ENCODE measurements around the gene ABHD2.

ABHD2 gene

GRCh38 chr15:89098281-89098680 lies 10.0 kb downstream of the ABHD2 start:
- DNase-seq (ENCODE audit: low read depth in 2 of 2) = no peak

GRCh38 chr15:89099968-89100367 lies 11.7 kb downstream of the ABHD2 start:
- no peak for DNase-seq (ENCODE audit: low read depth in 2 of 2)

GRCh38 chr15:89101302-89102193 lies 13.3 kb downstream of the ABHD2 start:
- no peak for DNase-seq (ENCODE audit: low read depth in 2 of 2)

- DNase-seq (ENCODE audit: low read depth in 2 of 2) = no peak
Observed at GRCh38 chr15:89103481-89104171, 15.4 kb downstream of the ABHD2 start.

GRCh38 chr15:89104172-89104564 lies 15.9 kb downstream of the ABHD2 start:
- DNase-seq (ENCODE audit: low read depth in 2 of 2) = no peak

- no peak for DNase-seq (ENCODE audit: low read depth in 2 of 2)
Observed at GRCh38 chr15:89105147-89105546, 16.9 kb downstream of the ABHD2 start.

GRCh38 chr15:89106200-89106599 lies 17.9 kb downstream of the ABHD2 start:
- no peak for DNase-seq (ENCODE audit: low read depth in 2 of 2)

GRCh38 chr15:89107984-89108383 lies 19.7 kb downstream of the ABHD2 start:
- DNase-seq (ENCODE audit: low read depth in 2 of 2) = no peak

GRCh38 chr15:89108835-89109234 lies 20.6 kb downstream of the ABHD2 start:
- no peak for DNase-seq (ENCODE audit: low read depth in 2 of 2)

GRCh38 chr15:89109238-89109637 lies 21.0 kb downstream of the ABHD2 start:
- DNase-seq (ENCODE audit: low read depth in 2 of 2) = no peak

- DNase-seq (ENCODE audit: low read depth in 2 of 2) = no peak
Observed at GRCh38 chr15:89110060-89110459, 21.8 kb downstream of the ABHD2 start.

GRCh38 chr15:89111352-89111751 lies 23.1 kb downstream of the ABHD2 start:
- no peak for DNase-seq (ENCODE audit: low read depth in 2 of 2)

- DNase-seq (ENCODE audit: low read depth in 2 of 2) = no peak
Observed at GRCh38 chr15:89111961-89112340, 23.7 kb downstream of the ABHD2 start.

GRCh38 chr15:89112341-89112971 lies 24.2 kb downstream of the ABHD2 start:
- DNase-seq (ENCODE audit: low read depth in 2 of 2) = no peak

GRCh38 chr15:89113296-89114024 lies 25.2 kb downstream of the ABHD2 start:
- no peak for DNase-seq (ENCODE audit: low read depth in 2 of 2)

GRCh38 chr15:89114990-89115389 lies 26.7 kb downstream of the ABHD2 start:
- DNase-seq (ENCODE audit: low read depth in 2 of 2) = no peak

- DNase-seq (ENCODE audit: low read depth in 2 of 2) = no peak
Observed at GRCh38 chr15:89115547-89115946, 27.3 kb downstream of the ABHD2 start.

GRCh38 chr15:89116404-89116803 lies 28.1 kb downstream of the ABHD2 start:
- DNase-seq (ENCODE audit: low read depth in 2 of 2) = no peak

GRCh38 chr15:89117790-89118189 lies 29.5 kb downstream of the ABHD2 start:
- DNase-seq (ENCODE audit: low read depth in 2 of 2) = no peak

- no peak for DNase-seq (ENCODE audit: low read depth in 2 of 2)
Observed at GRCh38 chr15:89118481-89118989, 30.3 kb downstream of the ABHD2 start.

Data from stimulated activated CD8-positive, alpha-beta memory T cell treated with anti-CD3 and anti-CD28 coated beads, Interleukin-7, amount 100 ng/mL, for 1 hour (primary cell).